HG03575 (cell line): Measurements from ENCODE around the gene DNAH17.

Experiments used
- ATAC-seq: cut with Tn5 transposase; IDR thresholded peaks from one replicate; pipeline ENCODE4 v1.9.1; 2021; ENCODE audit not compliant: unreplicated experiment, insufficient number of reproducible peaks, low FRiP score; ENCODE audit errors: extremely low read depth

DNAH17 gene

GRCh38 chr17:78488867-78489634, 88.1 kb downstream of the DNAH17 start:
- ATAC-seq = no peak

- no peak for ATAC-seq
Measured at GRCh38 chr17:78488156-78488555, 89.0 kb downstream of the DNAH17 start.

- no peak for ATAC-seq
Measured at GRCh38 chr17:78486946-78487680, 90.1 kb downstream of the DNAH17 start.

- ATAC-seq = no peak
Measured at GRCh38 chr17:78486228-78486802, 90.9 kb downstream of the DNAH17 start.

GRCh38 chr17:78485290-78486168, 91.7 kb downstream of the DNAH17 start:
- ATAC-seq = no peak

GRCh38 chr17:78484271-78485246, 92.6 kb downstream of the DNAH17 start:
- ATAC-seq = no peak

GRCh38 chr17:78479369-78479768, 97.8 kb downstream of the DNAH17 start:
- no peak for ATAC-seq

GRCh38 chr17:78478757-78479297, 98.4 kb downstream of the DNAH17 start:
- no peak for ATAC-seq

- no peak for ATAC-seq
Measured at GRCh38 chr17:78477913-78478756, 99.1 kb downstream of the DNAH17 start.

- no peak for ATAC-seq
Measured at GRCh38 chr17:78476973-78477372, 100.2 kb downstream of the DNAH17 start.

- ATAC-seq = no peak
Measured at GRCh38 chr17:78476149-78476548, 101.0 kb downstream of the DNAH17 start.

GRCh38 chr17:78475211-78475610, 102.0 kb downstream of the DNAH17 start:
- peak; percentile 18 for ATAC-seq

- peak; percentile 36 for ATAC-seq
Measured at GRCh38 chr17:78474614-78475146, 102.5 kb downstream of the DNAH17 start.

GRCh38 chr17:78473951-78474613, 103.1 kb downstream of the DNAH17 start:
- peak; percentile 11 for ATAC-seq

GRCh38 chr17:78472035-78472905, 104.9 kb downstream of the DNAH17 start:
- ATAC-seq = no peak
